ENCODE measurements around the gene KLRF2.

GRCh38 chr12:9944391-9944790 is 63.1 kb downstream of the KLRF2 start:
- TF ChIP-seq SRF (IDR thresholded peaks at IDR 0.05; ENCODE audit: low read depth, low read length) (no peak), POU5F1 (IDR thresholded peaks at IDR 0.05; ENCODE audit: low read depth, low read length) (no peak), GABPA (IDR thresholded peaks at IDR 0.05; ENCODE audit: borderline replicate concordance, insufficient read depth, low read length) (no peak), CTCF (IDR thresholded peaks at IDR 0.05; ENCODE audit: control extremely low read depth in 1 of 3, insufficient read depth in 1 of 3, low read depth in 1 of 3, low read length in 3 of 3) (no peak)
